Kidney glomerular epithelial cell (primary cell): ENCODE data around the gene RNF167.

Experiments used
- DNase-seq: peaks from one replicate; lab custom pipeline; 2025; lab: John Stamatoyannopoulos, UW

RNF167 gene

GRCh38 chr17:4938688-4939545 is 1.2 kb upstream of the RNF167 start:
- DNase-seq, result no peak

GRCh38 chr17:4939546-4939795 is 597 bp upstream of the RNF167 start:
- no peak for DNase-seq

- DNase-seq, result no peak
Observed at GRCh38 chr17:4940555-4941318, 669 bp downstream of the RNF167 start.

- DNase-seq, result no peak
Observed at GRCh38 chr17:4941319-4941610, 1.2 kb downstream of the RNF167 start.

- no peak for DNase-seq
Observed at GRCh38 chr17:4942760-4943508, 2.9 kb downstream of the RNF167 start.

GRCh38 chr17:4944163-4944553 is 4.1 kb downstream of the RNF167 start:
- DNase-seq, result no peak

- DNase-seq, result no peak
Observed at GRCh38 chr17:4944554-4945175, 4.6 kb downstream of the RNF167 start.

GRCh38 chr17:4945176-4945943 is 5.3 kb downstream of the RNF167 start:
- peak; percentile 88 for DNase-seq

GRCh38 chr17:4945944-4946280 is 5.8 kb downstream of the RNF167 start:
- DNase-seq, result no peak

- no peak for DNase-seq
Observed at GRCh38 chr17:4946312-4946976, 6.4 kb downstream of the RNF167 start.

GRCh38 chr17:4947010-4947410 is 6.9 kb downstream of the RNF167 start:
- DNase-seq, result no peak

- no peak for DNase-seq
Observed at GRCh38 chr17:4947411-4948165, 7.5 kb downstream of the RNF167 start.

- DNase-seq, result peak; percentile 91
Observed at GRCh38 chr17:4948166-4948930, 8.3 kb downstream of the RNF167 start, which contains the start of gene PFN1. TSS of gene PFN1 (minus strand) at chr17:4948530. CDS start at chr17:4948394, 136 bp downstream.

- peak; percentile 91 for DNase-seq
Observed at GRCh38 chr17:4948931-4949320, 8.9 kb downstream of the RNF167 start.

- DNase-seq, result no peak
Observed at GRCh38 chr17:4949321-4950074, 9.4 kb downstream of the RNF167 start.

GRCh38 chr17:4950075-4950745 is 10.1 kb downstream of the RNF167 start:
- DNase-seq, result no peak

GRCh38 chr17:4950746-4951204 is 10.7 kb downstream of the RNF167 start, which contains the start of gene ENO3:
TSS of gene ENO3 (plus strand) at chr17:4951119. CDS start at chr17:4951830, 711 bp downstream.
- no peak for DNase-seq

GRCh38 chr17:4951486-4951885 is 11.4 kb downstream of the RNF167 start:
- no peak for DNase-seq
